Measurements from ENCODE around the gene EMILIN3.
A peak's percentile ranks its signal among the peaks of the same experiment; 100 is the strongest.

EMILIN3 gene

GRCh38 chr20:41365777-41366545 lies 657 bp downstream of the EMILIN3 start:
- FAIRE-seq (no peak), DNase-seq (ENCODE audit: insufficient read length, low spot score) (no peak)

- DNase-seq (ENCODE audit: insufficient read length, low spot score): no peak
- peak; percentile 57 for FAIRE-seq
Observed at GRCh38 chr20:41364967-41365765, 1.5 kb downstream of the EMILIN3 start.

- DNase-seq (ENCODE audit: insufficient read length, low spot score) (no peak), FAIRE-seq (peak; percentile 92)
Observed at GRCh38 chr20:41364236-41364855, 2.3 kb downstream of the EMILIN3 start.

GRCh38 chr20:41363601-41364000 lies 3.0 kb downstream of the EMILIN3 start:
- FAIRE-seq: peak; percentile 23
- DNase-seq (ENCODE audit: insufficient read length, low spot score): no peak

- FAIRE-seq (peak; percentile 72), DNase-seq (ENCODE audit: insufficient read length, low spot score) (no peak)
Observed at GRCh38 chr20:41362748-41363140, 3.9 kb downstream of the EMILIN3 start.

- no peak for DNase-seq (ENCODE audit: insufficient read length, low spot score)
- FAIRE-seq: peak; percentile 69
Observed at GRCh38 chr20:41361757-41362747, 4.6 kb downstream of the EMILIN3 start.

GRCh38 chr20:41360831-41361756 lies 5.5 kb downstream of the EMILIN3 start:
- FAIRE-seq (peak; percentile 81), DNase-seq (ENCODE audit: insufficient read length, low spot score) (no peak)

- DNase-seq (ENCODE audit: insufficient read length, low spot score) (no peak), FAIRE-seq (peak; percentile 67)
Observed at GRCh38 chr20:41359541-41360011, 7.0 kb downstream of the EMILIN3 start.

GRCh38 chr20:41358717-41359116 lies 7.9 kb downstream of the EMILIN3 start:
- no peak for DNase-seq (ENCODE audit: insufficient read length, low spot score)
- FAIRE-seq: peak; percentile 40

- DNase-seq (ENCODE audit: insufficient read length, low spot score) (no peak), FAIRE-seq (peak; percentile 71)
Observed at GRCh38 chr20:41358230-41358629, 8.4 kb downstream of the EMILIN3 start.

- no peak for DNase-seq (ENCODE audit: insufficient read length, low spot score)
Observed at GRCh38 chr20:41357424-41358163, 9.0 kb downstream of the EMILIN3 start.

GRCh38 chr20:41356951-41357350 lies 9.7 kb downstream of the EMILIN3 start:
- DNase-seq (ENCODE audit: insufficient read length, low spot score) (no peak), FAIRE-seq (peak; percentile 82)

More at GRCh38 chr20:41357424-41358163, 9.0 kb downstream of the EMILIN3 start:
- peak; percentile 40 for FAIRE-seq

- FAIRE-seq: peak; percentile 55
- DNase-seq (ENCODE audit: insufficient read length, low spot score): no peak
Observed at GRCh38 chr20:41355598-41356203, 10.9 kb downstream of the EMILIN3 start.

- FAIRE-seq (no peak), DNase-seq (ENCODE audit: insufficient read length, low spot score) (no peak)
Observed at GRCh38 chr20:41355192-41355591, 11.4 kb downstream of the EMILIN3 start.

GRCh38 chr20:41353530-41353929 lies 13.1 kb downstream of the EMILIN3 start:
- DNase-seq (ENCODE audit: insufficient read length, low spot score): no peak
- FAIRE-seq: peak; percentile 80

GRCh38 chr20:41352666-41353065 lies 14.0 kb downstream of the EMILIN3 start:
- no peak for DNase-seq (ENCODE audit: insufficient read length, low spot score)
- FAIRE-seq: peak; percentile 4

GRCh38 chr20:41352106-41352505 lies 14.5 kb downstream of the EMILIN3 start:
- peak; percentile 44 for FAIRE-seq
- DNase-seq (ENCODE audit: insufficient read length, low spot score): no peak
